HG02678 (cell line): ENCODE results near the gene ITFG1.

Experiments
- ATAC-seq: cut with Tn5 transposase; IDR thresholded peaks from one replicate; pipeline ENCODE4 v1.9.1; 2021; ENCODE audit warnings: mild to moderate bottlenecking, moderate library complexity; ENCODE audit not compliant: unreplicated experiment

The ITFG1 gene

DNA sequence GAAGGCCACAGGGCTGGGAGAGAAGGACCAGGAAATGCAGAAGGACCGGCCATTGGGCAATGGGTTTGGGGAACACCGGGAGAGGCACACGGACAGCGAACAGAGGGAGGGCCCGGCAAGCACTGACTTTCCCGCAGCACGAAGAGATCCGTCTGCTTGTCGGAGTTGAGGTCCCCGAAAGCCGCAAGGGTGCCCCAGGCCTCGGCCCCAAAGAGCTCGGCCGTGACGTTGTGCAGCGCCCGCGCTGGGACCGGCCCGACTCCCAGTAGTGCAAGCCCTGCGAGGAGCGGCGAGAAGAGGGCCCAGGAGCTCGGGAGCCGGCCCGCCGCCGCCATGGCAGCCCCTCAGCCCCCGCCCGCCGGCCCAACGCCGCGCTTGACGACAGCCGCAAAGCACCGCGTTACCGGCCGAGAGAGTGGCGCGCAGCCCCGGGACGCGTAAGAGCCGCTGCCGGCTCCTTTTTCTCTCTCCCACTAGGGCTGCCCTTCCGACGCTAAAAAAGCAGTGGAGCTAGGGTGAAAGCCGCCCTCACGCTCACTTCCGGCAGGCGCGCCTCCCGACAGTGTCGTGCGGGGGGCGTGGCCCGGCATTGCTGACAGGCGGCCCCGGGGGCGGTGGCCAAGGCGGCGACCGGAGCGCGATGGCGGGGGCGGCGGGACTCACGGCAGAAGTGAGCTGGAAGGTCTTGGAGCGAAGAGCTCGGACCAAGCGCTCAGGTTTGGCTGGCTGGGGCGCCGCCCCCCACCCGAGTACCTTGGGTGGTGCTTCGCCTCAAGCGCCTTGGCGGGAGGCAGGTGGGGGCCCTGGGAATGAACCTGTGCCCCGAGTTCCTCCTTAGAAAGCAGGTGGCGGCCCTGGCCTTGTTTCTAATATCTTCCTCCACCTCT is at the start of gene ITFG1, which contains the start of gene PHKB:
ITFG1 (minus strand) TSS at position 353 of the 887 bp plus-strand sequence; CDS start at position 335, 18 bp downstream.
PHKB (plus strand) TSS at position 621 of the 887 bp plus-strand sequence; CDS start at position 641, 20 bp downstream.
- peak; percentile 75 for ATAC-seq

DNA sequence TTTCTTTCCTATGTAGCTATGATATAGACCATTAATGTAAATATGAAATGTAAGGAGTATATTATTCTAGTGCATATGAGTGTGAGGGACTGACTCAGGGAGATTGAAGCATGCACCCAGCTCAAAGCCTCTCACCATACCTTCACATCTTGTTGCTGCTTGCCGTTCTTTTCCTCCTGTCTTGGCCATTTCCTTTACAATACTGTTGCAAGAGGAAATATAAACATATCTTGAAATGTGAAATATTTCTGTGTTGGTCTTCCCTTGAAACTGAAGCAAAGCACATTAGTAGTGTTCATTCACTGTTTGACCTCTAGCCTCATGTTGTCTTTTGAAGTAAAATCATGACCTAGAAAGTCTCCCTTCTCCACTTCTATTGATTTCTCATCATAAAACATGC is 46.8 kb upstream of the ITFG1 start:
- ATAC-seq, result no peak

DNA sequence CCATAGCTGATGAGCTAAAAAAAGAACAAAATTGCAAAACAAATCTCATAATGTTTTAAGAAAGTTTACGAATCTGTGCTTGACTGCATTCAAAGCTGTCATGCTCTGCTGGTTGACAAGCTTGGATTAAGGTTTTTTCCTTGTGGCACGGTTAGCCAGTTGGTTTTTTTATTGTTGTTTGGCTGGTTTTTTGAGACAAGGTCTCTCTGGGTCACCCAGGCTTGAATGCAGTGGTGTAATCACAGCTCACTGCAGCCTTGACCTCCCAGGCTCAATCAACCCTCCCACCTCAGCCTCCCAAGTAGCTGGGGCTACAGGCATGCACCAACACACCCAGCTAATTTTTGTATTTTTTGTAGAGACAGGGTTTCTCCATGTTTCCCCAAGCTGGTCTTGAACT is 45.9 kb upstream of the ITFG1 start:
- ATAC-seq, result no peak

DNA sequence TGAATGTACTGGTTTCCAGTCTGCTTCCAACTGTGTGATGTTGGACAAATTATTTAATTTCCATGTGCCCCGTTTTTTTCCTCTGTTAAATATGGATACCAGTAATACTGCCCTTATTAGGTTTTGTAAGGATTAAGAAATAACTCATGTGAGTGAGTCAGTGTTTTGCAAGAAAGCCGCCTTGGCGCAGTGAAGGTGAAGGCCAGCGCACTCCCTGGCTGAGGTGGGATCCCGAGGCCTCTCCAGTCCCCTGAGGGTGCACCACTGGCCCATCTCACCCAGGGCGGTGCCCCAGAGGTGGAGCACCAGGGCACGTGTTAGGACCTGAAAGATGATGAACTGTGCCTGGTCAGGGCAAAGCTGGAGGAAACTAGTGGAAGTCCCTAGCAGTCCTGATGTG is 43.7 kb upstream of the ITFG1 start:
- ATAC-seq, result no peak

DNA sequence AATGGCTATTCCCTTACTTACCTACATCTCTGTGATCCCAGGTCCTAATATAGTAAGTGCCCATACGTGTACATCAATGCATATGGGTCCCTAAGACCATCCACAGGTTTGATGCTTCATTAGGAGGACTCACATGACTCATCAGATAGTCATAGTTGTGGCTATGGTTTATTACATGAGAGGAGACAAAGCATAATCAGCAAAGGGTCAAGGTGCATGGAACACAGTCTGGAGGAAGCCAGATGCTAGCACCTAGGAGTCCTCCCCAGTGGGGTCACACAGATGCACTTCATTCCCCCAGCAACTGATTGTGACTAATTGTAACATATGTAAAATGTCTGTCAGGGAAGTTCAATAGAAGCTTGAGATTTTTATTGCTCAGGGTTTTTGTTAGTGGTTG is 43.1 kb upstream of the ITFG1 start:
- ATAC-seq, result no peak

DNA sequence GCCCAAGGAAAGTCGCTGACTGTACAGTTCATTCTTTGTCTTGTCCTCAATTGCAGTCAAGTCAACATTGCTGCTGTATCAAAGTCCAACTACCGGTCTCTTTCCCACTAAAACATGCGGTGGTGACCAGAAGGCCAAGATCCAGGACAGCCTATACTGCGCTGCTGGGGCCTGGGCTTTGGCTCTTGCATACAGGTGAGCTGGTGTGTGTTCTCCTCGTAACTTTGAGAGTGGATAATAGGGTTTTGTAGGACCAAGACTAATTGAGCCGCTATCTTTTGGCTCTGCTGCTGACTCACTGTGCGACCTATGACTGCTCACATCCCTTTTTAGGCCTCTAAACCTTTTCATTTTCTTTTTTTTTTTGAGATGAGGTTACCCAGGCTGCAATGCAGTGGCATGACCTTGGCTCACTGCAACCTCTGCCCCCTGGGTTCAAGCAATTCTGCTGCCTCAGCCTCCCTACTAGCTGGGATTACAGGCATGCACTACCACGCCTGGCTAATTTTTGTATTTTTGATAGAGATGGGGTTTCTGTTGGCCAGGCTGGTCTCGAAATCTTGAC is 38.9 kb upstream of the ITFG1 start:
- ATAC-seq, result no peak

DNA sequence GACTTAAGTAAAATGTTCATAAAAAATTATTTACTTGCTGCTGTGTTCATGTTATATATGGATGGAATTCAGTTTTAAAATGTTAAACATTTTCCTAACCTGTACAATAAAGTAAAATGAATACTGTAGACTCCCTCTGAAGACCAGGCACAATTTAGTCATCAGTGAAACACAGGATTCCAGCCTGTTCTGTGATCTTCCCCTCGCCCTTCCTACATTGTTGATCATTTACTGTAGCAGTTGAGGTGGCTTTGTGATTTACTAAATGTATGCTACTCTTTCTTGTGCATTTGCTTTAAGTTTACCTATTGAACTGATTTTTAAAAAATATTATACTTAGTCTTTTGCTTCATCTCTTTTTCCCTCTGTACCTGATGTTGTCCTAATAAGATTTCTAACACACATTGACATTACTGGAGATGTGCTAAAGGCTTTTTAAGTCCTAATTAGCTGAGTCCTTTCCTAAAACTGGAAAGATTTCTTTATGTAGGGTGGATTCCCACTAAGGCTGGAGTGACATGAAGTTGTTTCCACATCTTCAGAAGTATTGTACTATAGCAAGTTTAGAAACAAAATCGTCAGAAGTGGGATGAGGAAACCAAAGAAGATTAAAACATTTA is 38.3 kb upstream of the ITFG1 start:
- no peak for ATAC-seq

DNA sequence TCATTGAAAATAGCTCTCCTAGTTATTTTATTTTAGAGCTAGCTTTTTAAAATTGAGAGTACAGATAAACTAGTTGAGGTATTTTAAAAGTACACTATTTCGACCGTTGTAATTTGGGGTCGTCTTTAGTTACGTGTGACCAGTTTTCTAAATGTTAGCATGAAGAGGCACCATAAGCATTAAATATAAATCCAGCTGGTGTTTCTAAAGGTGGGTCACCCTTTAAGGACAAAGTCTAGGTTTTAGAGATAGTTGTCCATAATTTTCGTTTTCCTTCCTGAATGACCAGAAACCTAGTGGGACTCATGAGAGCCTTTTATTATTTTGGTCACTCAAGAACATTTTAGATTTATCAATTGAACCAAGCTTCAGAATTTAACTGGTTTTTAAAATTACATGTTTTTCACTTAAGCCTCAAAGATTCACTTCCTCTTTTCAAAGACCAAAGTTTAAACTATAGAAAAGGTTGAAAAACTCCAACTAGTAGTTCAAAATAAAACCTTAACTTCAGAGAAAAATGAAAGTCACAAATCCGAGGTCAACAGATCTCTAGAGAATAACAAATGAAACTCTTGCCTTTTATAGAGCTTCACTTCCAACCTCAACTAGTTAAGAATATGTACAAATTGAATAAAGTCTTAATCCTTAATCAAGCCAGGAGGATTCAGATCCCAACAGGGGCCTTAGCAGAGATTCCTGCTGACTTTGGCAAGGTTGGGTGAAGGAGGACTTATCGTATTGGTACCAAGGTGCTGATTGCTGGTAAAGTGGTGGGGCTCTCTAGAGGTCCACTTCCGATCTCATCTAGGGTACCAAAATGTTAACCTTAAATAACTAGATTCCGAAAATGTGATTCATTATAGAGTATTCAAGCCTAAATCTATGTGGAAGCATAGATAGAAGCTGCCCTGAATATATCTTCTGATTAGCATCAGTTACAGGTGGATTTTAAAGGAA is 32.8 kb upstream of the ITFG1 start:
- peak; percentile 56 for ATAC-seq

DNA sequence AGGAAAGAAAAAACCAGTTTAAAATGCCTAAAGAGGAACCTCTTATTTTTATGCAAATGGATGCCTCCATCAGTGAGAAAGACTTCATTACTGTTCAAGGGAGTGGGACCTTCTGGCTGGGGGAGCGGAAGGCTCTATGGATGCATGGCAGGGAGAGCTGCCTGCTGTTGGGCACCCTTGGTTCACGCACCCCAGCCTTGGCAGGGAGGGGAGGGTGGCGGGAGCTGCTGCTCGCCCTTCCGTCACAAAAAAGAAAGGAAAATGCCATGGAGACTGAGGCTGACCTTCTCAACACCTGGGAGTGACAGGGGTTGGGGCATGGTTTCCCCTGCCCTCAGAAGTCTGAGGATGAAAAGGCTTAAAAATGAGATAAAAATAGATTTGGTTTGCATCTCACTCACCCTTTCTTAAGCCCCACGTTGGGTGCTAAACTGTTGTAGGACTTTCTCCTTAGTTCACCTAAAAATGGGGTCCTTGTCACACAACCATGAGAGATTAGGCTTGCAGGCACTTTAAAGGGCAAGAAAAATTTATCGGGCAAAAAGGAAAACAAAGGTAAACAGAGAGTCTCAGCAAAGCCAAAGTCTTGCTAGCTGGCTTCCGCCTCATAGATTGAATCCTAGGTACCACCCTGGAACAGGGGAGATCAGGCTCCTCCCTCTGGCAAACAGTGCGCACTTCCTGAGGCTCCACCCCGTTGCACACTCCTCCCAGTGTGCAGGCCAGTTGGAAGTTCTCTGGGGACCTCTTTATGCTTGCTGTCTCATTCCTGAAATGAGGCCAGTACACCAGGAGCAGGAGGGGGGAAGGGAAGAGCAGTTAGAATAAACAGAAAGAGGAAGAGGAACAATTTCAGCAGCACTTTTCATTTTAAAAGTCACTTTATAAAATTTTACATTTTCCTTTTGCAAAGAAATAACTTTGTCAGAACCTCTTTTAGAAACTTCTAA is 31.8 kb upstream of the ITFG1 start:
- peak; percentile 70 for ATAC-seq

DNA sequence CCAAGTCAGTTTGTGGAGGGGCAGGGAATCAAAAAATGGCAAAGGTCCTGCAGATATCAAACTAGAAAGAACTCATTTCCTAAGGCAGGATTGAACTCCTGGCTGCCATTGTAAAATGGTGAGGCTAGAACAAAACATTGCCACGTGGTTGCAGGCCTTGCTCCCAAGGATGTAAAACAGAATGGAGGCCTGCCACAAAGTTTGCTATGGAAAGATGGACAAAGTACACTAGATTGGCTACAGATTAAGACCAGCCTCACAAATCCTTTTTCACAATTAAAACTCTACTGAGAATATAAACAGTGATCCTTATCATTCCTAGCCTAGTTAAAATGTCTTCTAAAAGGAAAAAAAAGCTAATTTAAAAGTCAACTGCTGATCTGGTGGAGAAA is 31.2 kb upstream of the ITFG1 start:
- ATAC-seq, result no peak

DNA sequence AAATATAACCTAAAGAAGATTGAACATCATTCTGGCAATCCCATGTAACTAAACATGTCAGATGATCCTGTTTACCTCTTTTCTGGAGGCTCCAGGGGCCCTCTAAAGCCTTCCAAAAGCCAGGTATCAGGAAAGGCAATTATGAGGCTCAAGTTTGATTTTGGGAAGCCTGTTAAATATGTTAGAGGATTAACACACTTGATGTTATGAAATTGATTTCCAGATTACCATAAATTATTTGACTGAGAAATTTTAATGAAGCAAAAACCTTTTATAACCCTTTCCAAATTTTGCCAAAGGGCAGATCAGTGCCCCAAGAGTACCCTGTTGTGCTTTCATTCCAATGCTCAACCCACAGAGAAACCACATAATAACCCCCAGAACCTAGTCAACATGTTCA is 29.6 kb upstream of the ITFG1 start:
- ATAC-seq, result no peak

DNA sequence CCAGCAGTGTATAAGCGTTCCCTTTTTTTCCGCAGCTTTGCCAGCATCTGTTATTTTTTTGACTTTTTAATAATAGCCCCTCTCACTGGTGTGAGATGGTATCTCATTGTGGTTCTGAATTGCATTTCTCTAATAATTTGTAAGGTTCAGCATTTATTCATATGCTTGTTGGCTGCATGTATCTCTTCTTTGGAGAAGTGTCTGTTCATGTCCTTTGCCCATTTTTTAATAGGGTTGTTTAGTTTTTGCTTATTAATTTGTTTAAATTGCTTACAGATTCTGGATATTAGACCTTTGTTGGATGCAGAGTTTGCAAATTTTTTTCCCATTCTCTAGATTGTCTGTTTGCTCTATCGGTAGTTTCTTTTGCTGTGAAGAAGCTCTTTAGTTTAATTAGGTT is 27.2 kb upstream of the ITFG1 start:
- ATAC-seq, result no peak

DNA sequence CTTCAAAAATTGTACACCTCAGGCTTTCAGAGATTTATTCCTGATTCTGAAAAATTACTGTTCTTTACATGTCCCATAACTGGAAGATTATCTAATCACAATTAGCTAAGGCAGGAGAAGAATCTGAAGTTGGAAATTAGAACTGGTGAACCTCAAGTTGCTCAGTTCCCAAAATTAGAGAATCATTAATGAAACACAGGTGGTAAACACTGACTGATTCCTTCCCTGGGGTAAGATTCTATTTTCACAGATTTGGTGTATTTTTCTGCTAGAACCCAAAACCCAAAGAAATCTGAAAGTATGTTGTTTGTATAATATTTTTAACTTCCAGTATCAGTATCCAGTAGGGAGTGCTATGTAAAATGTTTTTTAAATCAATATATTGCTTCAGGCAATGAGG is 26.0 kb upstream of the ITFG1 start:
- peak; percentile 61 for ATAC-seq

DNA sequence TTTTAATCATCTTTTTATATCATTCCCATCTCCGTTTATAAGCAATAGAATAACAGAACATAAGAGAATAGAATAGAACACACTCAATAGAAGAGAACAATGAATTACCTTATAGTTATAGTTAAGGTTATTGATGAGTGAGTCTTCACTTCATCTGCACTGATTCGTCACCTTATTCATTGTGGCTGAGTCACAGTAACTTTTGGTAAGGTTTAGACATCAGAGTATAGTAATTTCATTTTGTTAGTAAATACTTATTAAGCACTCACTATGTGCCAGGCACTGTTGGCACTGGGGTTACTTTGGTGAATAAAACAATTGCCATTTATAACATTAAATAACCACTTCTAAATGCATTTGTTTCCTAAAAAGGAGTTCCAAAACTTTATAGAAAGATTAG is 22.8 kb upstream of the ITFG1 start:
- ATAC-seq, result no peak

DNA sequence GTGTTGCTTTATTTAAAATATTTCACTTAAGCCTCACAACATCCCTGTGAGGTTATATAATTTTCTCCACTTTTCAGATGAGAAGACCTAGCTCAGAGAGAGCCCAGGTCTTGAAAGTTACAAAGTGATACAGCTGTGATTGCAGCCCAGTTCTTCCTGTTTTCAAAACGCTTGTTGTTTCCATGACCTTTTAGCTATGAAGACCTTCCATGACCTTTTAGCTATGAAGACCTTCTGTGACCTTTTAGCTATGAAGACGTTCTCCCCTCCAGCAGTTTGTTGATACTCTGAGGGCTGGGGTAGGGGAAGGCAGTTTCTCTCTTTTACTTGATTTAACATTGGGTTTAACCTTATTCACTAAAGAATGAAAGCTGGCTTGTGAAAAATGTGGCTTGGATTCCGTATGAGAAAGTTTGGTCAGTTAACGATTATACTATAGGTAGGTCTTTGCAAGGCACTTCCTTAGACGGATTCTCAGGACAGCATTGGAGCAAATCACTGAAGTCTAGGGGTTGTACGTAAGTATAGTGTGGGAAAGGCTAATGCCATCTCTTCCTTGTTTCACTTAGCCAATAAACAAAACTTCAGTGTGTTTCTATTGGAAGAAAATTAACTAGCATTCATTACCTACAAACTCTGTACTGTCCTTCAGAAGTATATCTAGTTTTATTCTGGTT is 21.0 kb upstream of the ITFG1 start:
- ATAC-seq, result peak; percentile 51

DNA sequence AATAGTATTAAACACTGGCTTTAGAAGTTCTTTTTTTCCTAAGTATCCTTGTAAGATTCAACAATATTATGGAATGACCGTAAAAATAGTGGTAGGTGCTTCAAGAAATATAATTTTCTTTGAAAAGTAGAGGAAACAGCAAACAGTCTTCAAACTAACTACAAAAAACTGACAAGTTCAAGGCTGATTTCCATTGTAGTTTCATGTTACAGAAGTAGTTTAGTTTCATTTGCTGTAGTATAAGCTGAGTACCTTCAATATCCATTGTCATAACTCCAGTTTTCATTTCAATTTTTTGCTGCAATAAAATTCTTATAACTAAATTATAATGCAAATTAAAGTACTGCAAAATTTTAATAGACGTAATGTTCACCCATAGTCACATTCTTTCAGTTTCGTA is 19.5 kb upstream of the ITFG1 start:
- no peak for ATAC-seq

DNA sequence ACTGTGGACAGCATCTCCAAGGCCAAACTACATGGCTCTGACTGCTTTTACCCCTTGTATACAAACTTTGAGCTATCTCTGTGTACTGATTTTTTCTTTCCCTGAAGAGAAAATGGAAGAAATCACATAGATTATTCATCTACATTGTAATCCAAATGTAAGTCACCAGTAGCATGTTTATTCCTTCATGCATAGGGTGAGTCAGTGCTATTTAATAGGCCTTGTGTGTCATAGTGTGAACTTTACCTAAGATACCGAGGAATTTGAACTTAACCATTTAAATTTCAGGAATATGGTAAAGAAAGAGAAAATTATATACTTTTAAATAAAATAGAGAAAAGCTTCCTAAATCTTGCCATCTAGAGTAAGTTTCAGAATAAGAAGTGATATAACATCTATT is 16.8 kb upstream of the ITFG1 start:
- ATAC-seq, result no peak

DNA sequence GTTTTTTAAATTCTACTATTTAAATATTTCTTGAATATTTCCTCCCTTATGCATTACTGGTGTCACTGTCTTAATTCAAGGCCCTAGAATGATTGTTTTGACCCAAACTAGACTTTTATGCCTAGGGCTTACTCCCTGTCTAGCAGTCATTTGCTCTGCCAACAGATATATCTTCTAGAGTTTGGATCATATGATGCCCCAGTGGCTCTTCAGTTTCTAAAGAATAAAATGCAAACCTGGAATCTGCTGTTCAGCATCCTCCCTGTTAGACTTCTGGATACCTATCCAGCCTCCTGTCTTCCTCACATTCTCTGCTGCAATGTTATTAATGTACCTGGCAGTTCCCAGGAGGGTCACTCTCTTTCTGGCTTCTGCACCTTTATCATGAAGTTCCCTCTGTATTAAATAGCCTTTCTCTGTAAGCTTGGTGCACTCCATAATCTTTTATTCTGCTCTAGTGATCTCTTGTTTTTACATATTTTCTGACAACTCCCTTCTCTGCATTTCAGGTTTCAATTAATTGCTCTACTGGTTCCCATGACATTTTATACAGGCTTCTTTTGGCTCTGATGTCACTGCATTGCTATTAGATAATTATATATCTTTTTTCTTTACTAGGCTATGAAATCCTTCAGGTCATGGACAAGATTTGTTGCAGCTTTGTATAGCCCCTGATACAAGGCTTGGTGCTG is 15.9 kb upstream of the ITFG1 start:
- no peak for ATAC-seq

DNA sequence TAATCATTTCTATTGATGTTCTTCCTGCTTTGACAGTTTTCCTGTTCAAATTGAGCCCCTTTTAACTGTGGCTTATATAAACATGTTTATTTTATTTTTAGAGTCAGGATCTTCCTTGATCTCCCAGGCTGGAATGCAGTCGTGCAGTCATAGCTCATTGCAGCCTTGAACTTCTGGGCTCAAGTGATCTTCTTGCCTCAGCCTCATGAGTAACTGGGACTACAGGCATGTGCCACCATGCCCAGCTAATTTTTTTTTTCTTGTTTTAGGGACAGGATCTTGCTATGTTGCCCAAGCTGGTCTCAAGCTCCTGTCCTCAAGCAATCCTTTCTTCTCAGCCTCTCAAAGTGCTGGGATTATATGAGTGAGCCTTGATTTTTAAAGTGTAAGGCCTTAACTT is 14.9 kb upstream of the ITFG1 start:
- no peak for ATAC-seq
